ENCODE results near the gene SEPTIN5.

DNA sequence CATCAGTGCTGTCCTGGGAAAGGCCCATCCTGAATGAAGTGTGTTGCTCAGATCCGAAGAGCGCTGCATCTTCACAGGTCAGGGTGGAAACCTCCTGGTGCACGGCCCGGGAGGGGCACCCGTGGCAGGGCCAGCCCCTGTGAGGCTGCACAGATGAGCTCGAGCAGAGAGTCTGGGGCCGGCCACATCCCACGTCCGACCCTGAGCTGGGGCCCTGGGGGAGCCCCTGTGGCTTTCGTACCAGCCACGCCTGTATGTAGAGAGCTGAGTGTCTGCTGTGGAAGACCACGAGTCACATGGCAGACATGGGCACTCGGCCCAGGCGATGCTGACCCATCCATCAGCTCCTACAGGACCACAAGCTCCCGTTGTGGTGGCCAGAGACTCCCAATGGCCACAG, 24.9 kb upstream of the SEPTIN5 start:
- TF ChIP-seq, protein P1, sequence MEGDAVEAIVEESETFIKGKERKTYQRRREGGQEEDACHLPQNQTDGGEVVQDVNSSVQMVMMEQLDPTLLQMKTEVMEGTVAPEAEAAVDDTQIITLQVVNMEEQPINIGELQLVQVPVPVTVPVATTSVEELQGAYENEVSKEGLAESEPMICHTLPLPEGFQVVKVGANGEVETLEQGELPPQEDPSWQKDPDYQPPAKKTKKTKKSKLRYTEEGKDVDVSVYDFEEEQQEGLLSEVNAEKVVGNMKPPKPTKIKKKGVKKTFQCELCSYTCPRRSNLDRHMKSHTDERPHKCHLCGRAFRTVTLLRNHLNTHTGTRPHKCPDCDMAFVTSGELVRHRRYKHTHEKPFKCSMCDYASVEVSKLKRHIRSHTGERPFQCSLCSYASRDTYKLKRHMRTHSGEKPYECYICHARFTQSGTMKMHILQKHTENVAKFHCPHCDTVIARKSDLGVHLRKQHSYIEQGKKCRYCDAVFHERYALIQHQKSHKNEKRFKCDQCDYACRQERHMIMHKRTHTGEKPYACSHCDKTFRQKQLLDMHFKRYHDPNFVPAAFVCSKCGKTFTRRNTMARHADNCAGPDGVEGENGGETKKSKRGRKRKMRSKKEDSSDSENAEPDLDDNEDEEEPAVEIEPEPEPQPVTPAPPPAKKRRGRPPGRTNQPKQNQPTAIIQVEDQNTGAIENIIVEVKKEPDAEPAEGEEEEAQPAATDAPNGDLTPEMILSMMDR (IDR thresholded peaks at IDR 0.05; ENCODE audit: low read depth, low read length), result no peak
- TF ChIP-seq EZH2phosphoT487 (IDR thresholded peaks at IDR 0.05; ENCODE audit: low read depth), result no peak
